HG02678 (cell line): ENCODE measurements around the gene SCUBE3.

Source experiments
- ATAC-seq: cut with Tn5 transposase; IDR thresholded peaks from one replicate; pipeline ENCODE4 v1.9.1; 2021; ENCODE audit warnings: mild to moderate bottlenecking, moderate library complexity; ENCODE audit not compliant: unreplicated experiment

Gene SCUBE3

GRCh38 chr6:35237476-35237875 lies 23.7 kb downstream of the SCUBE3 start:
- ATAC-seq: no peak

GRCh38 chr6:35238843-35239289 lies 25.1 kb downstream of the SCUBE3 start:
- ATAC-seq: no peak

GRCh38 chr6:35239581-35239980 lies 25.8 kb downstream of the SCUBE3 start:
- ATAC-seq: no peak

DNA sequence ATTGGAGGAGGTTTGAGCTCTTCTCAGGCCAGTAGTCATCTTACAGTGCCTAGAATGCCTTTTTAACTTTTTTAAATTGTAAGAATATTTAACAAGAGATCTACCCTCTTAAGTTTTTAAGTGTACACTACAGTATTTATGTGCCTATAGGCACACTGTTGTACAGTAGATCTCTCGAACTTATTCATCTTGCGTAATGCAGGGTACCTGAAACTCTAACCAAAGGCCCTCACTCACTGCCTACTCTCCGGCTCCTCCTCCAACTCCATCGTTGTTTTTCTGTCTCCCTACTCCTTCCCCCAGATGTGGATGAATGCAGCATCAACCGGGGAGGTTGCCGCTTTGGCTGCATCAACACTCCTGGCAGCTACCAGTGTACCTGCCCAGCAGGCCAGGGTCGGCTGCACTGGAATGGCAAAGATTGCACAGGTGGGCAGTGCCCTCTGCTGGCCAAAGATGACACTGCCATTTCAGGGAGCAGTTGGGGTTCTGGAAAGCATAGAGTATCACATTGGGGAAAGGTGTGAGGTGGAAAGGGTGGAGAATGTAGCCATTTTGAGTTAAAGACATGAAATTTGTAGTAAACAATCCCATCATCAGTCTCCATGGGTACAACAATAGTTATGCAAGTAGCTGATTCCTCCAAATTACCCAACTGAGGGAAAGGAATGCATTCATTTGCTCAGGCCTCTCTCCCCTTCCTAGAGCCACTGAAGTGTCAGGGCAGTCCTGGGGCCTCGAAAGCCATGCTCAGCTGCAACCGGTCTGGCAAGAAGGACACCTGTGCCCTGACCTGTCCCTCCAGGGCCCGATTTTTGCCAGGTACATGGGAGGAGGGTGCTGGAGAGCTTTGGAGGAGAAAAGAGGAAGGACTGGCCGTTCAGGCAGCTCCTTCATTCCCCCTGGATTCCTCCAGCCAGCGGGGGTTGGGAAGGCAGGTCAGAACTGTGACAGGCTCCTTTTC lies 27.4 kb downstream of the SCUBE3 start:
- ATAC-seq: peak; percentile 55

GRCh38 chr6:35242486-35242885 lies 28.7 kb downstream of the SCUBE3 start:
- ATAC-seq: no peak

DNA sequence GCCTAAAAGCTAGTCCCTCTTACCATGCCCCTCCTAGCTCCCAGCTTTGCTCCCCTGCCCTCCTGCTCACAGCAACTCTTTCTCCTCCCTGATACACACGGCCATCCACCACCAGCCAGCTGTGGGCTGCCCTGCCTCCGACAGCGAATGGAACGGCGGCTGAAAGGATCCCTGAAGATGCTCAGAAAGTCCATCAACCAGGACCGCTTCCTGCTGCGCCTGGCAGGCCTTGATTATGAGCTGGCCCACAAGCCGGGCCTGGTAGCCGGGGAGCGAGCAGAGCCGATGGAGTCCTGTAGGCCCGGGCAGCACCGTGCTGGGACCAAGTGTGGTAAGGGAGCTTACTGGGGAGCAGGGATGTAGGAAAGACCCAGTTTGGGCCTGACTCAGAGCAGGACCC lies 29.1 kb downstream of the SCUBE3 start:
- ATAC-seq: no peak

DNA sequence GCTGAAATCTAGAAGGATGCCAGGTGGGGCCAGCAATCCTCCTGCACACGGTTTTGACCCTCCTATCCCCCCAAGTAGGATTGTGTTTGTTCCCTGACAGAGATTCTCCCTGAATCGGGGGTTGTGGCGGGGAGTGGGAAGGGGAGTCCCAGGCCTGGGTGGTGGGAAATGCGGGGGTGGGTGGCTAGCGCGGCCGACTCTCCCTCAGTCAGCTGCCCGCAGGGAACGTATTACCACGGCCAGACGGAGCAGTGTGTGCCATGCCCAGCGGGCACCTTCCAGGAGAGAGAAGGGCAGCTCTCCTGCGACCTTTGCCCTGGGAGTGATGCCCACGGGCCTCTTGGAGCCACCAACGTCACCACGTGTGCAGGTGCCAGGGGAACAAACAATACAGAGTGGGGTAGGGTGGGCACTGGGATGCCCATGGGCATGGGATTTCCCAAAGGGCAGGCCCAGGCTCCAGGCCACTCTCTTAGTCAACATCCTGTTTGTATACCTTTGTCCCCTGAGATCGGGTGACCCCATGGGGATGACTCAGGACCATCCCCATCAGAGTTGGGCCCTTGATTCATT lies 29.7 kb downstream of the SCUBE3 start:
- no peak for ATAC-seq

GRCh38 chr6:35244551-35244950 lies 30.8 kb downstream of the SCUBE3 start:
- no peak for ATAC-seq

GRCh38 chr6:35247642-35248231 lies 34.0 kb downstream of the SCUBE3 start:
- ATAC-seq: no peak

GRCh38 chr6:35248300-35248699 lies 34.5 kb downstream of the SCUBE3 start:
- no peak for ATAC-seq

DNA sequence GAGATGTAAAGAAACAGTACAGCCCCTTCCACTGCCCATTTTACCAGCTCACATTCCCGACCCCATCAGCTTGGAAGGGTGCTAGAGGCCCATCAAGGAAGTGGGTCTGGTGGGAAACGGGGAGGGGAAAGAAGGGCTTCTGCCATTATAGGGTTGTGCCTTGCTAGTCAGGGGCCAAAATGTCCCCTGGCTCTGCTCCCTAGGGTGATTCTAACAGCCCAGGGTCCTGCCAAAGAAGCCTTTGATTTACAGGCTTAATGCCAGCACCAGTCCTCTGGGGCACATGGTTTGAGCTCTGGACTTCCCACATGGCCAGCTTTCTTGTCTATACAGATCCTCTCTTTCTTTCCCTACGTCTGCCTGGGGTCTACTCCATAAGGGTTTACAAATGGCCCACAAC lies 35.2 kb downstream of the SCUBE3 start:
- no peak for ATAC-seq

GRCh38 chr6:35251949-35252348 lies 38.2 kb downstream of the SCUBE3 start:
- ATAC-seq: no peak

DNA sequence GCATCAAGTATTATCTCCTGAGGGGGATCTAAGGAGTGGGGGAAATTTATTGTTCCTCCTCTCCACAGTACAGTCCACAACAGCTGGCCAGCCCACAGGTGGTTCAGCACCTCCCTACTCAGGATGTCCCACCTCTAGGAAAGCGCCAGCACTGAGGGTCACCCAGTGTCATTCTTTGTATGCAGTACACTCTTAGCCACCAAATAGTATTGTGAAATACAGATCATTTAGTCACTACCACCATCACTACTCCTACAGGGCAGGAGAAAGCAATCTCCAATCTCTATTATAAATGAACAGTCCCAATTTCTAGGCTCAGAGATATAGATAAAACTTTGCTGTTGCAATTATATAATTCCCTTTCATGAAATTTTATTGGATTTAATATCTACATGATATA lies 39.5 kb downstream of the SCUBE3 start:
- no peak for ATAC-seq

- ATAC-seq: no peak
Measured at GRCh38 chr6:35258336-35258735, 44.6 kb downstream of the SCUBE3 start.

DNA sequence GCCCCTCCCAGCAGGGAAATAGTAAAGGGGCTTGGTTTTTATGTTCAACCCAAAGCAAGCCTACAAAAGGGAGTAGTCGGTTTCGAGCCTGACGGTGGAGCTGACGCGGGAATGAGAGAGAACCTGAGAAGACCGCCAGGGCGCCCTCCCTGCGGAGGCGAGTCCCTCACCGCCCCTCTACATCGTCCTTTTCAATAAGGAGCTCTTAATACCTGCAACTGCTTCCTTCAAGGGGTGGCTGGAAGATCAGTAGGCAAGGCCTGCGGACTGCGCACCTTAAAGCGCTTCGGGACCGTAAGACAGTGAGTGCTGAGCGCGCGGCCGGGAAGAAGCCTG lies 45.1 kb downstream of the SCUBE3 start:
- no peak for ATAC-seq

DNA sequence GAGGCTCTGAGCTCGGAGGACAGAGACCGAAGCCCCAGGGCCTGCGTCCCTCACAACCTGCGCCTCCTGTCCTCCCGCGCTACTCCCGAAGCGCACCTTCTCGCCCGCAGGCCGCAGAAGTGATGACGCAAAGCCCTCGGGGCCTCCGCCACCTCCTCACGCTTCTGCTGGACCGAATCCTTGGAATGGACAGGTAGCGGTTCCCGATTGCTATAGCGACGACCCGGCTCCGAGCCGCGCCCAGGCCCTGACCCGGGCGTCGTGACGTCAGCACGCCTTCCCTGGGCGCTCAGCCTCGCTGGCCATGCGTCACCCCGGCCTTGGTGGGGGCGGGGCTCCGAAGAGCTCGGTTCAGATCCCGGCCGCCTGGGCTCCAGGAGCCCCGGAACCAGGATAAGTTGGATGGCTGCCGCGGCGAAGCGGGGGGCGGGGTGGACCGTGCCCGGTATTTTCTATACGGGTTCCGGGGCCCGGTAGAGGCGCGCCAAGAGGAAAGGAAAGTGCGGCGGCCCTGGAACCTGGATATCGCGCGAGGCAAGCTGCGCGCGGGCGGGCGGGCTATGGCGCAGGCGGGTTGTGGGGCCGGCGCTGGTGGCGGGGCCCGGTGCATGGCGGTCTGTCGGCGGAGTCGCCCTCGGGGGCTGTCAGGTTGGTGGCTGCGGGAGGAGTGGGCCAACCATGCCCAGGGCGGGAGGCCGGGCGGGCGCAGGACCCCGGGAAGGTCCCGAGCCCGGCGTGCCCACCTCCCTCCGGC lies 45.6 kb downstream of the SCUBE3 start, which contains the start of gene ZNF76:
TSS of gene ZNF76 (plus strand) at position 542 of the 754 bp plus-strand sequence. CDS start 21,417 bp downstream, outside the sequence.
- ATAC-seq: peak; percentile 87

DNA sequence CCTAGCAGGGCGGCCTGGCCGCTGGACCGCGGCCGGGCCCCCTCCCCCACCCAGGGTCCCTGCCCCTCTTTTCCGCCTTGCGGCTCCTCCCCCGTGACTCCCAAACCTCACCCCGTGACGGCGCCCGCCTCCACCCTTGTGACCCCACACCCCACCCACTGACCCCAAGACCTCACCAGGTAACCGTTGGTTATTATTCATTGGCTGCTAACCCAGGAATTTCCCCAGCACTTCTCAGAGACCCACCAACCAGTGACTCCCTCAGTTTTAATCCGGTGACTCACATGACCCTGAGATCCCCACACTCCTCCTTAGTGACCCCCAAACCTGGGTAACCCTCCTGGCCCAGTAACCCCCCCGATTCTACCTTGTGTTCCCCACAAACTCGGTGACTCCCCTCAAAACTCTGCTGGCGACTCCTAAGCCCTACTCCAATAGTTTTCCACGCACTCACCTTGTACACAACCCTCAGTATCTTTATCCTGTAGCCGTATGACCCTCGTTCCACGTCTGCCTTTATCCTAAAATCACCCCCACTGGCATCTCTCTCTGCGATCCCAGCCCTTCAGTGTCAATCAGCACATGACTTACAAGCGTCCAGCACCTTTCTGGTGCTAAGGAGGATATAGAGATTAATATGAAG lies 46.3 kb downstream of the SCUBE3 start:
- peak; percentile 35 for ATAC-seq

- no peak for ATAC-seq
Measured at GRCh38 chr6:35260591-35261570, 47.1 kb downstream of the SCUBE3 start.

DNA sequence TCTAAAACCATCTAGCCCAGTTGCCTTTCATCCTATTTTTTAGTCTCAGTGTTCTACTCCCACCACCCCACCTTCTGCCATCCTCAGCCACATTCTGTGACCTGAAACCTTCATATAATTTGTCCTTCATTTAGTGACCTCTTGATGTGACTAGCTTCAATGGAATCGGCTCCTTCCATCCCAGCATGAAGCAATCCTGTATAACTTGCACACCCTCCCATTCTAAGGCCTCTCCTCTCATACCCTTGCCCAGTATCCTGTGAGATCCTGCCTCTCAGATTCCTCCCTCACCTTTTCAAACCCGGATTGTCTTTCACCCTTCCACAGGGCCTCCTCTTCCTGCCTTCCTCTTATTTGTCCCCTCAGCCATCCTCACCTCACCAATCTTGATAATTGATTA lies 48.8 kb downstream of the SCUBE3 start:
- no peak for ATAC-seq
